GM19467 (cell line): ENCODE results near the gene WDR26.
"Not testable (repeated sequence)": the region's sequence is repeated elsewhere in the genome, so short reads cannot be mapped to it uniquely, and the experiment has no call there.

Experiments used
- ATAC-seq: cut with Tn5 transposase; IDR thresholded peaks from one replicate; pipeline ENCODE4 v1.9.1; 2021; ENCODE audit warnings: mild to moderate bottlenecking, moderate library complexity; ENCODE audit not compliant: unreplicated experiment

Gene WDR26

GRCh38 chr1:224434691-224435317, at the start of gene WDR26:
Gene WDR26 (minus strand): TSS chr1:224434797.
- ATAC-seq, result peak; percentile 89

GRCh38 chr1:224483206-224483605, 48.6 kb upstream of the WDR26 start:
- ATAC-seq, result not testable (repeated sequence)

- no peak for ATAC-seq
These were observed 48.0 kb upstream of the WDR26 start for GRCh38 chr1:224482619-224483018.

- no peak for ATAC-seq
These were observed 47.0 kb upstream of the WDR26 start for GRCh38 chr1:224481601-224482000.

GRCh38 chr1:224480888-224481459, 46.4 kb upstream of the WDR26 start:
- ATAC-seq, result not testable (repeated sequence)

- not testable (repeated sequence) for ATAC-seq
These were observed 45.6 kb upstream of the WDR26 start for GRCh38 chr1:224480200-224480599.

- ATAC-seq, result no peak
These were observed 38.2 kb upstream of the WDR26 start for GRCh38 chr1:224472806-224473205.

GRCh38 chr1:224466154-224466553, 31.6 kb upstream of the WDR26 start:
- no peak for ATAC-seq

- no peak for ATAC-seq
These were observed 25.4 kb upstream of the WDR26 start for GRCh38 chr1:224459966-224460365.

GRCh38 chr1:224458996-224459395, 24.4 kb upstream of the WDR26 start:
- ATAC-seq, result no peak

- no peak for ATAC-seq
These were observed 23.7 kb upstream of the WDR26 start for GRCh38 chr1:224458296-224458695.

- no peak for ATAC-seq
These were observed 23.2 kb upstream of the WDR26 start for GRCh38 chr1:224457782-224458144.

- no peak for ATAC-seq
These were observed 22.0 kb upstream of the WDR26 start for GRCh38 chr1:224456637-224456953.

- no peak for ATAC-seq
These were observed 19.9 kb upstream of the WDR26 start for GRCh38 chr1:224454402-224455055.

- ATAC-seq, result no peak
These were observed 16.2 kb upstream of the WDR26 start for GRCh38 chr1:224450561-224451350.

GRCh38 chr1:224450159-224450558, 15.6 kb upstream of the WDR26 start:
- no peak for ATAC-seq

- ATAC-seq, result no peak
These were observed 13.9 kb upstream of the WDR26 start for GRCh38 chr1:224448453-224449017.

- ATAC-seq, result no peak
These were observed 13.4 kb upstream of the WDR26 start for GRCh38 chr1:224447971-224448370.

GRCh38 chr1:224447251-224447650, 12.7 kb upstream of the WDR26 start:
- ATAC-seq, result no peak

GRCh38 chr1:224438989-224439388, 4.4 kb upstream of the WDR26 start:
- ATAC-seq, result no peak

GRCh38 chr1:224435999-224436398, 1.4 kb upstream of the WDR26 start:
- no peak for ATAC-seq
